Adrenal gland (tissue), 5 donors: Measurements from ENCODE around the gene KCNAB2.

ENCODE experiments used
- POLR2A ChIP-seq, 2 donors: fragments of 450-650 bp; IDR thresholded peaks; one replicate each; pipeline ENCODE4 v1.6.1; 2017; ENCODE audit warnings: antibody characterized with exemption in 2 of 2, mild to moderate bottlenecking in 2 of 2, moderate library complexity in 1 of 2
- TF ChIP-seq, protein P1 (sequence below), 6 experiments: fragments of 450-650 bp in 4 of 6; fragments of 200-600 bp in 2 of 6; sonication (generic) in 1 of 6; IDR thresholded peaks; 1 replicate in 5 of 6; 2 replicates in 1 of 6; pipeline versions ENCODE4 v1.5.1 to v1.8.0; 2016 to 2021; ENCODE audit warnings: antibody characterized with exemption in 6 of 6, mild to moderate bottlenecking in 2 of 6, moderate library complexity in 1 of 6
- donor health status: DM: no; HTN: no; CAD: no.

DNA sequence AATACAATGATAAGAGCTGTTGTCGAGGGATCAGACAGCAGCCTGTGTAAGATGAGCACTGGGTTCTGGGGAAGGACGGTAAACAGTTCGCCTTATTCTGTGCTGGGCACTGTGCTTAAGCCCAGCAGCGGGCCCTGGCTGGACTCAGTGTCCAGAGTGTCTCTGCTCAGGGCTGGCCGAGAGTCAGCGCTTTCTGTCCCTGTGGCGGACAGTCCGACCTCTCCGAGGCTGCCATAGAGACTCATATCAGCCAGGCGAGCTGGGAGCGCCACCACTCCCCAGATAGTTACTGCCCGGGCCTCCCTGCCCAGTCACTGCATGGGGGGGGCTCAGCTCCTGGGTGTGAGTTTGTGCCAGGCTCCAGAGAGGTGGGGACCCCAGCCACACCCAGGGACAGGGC is 38.8 kb upstream of the KCNAB2 start:
- TF ChIP-seq, protein P1, sequence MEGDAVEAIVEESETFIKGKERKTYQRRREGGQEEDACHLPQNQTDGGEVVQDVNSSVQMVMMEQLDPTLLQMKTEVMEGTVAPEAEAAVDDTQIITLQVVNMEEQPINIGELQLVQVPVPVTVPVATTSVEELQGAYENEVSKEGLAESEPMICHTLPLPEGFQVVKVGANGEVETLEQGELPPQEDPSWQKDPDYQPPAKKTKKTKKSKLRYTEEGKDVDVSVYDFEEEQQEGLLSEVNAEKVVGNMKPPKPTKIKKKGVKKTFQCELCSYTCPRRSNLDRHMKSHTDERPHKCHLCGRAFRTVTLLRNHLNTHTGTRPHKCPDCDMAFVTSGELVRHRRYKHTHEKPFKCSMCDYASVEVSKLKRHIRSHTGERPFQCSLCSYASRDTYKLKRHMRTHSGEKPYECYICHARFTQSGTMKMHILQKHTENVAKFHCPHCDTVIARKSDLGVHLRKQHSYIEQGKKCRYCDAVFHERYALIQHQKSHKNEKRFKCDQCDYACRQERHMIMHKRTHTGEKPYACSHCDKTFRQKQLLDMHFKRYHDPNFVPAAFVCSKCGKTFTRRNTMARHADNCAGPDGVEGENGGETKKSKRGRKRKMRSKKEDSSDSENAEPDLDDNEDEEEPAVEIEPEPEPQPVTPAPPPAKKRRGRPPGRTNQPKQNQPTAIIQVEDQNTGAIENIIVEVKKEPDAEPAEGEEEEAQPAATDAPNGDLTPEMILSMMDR (IDR thresholded peaks at IDR 0.05), result no peak
- no peak for TF ChIP-seq POLR2A (IDR thresholded peaks at IDR 0.05)
